ENCODE results near the gene SLC6A3. TPM values are rescaled to one million over a fixed set of nuclear protein-coding genes. Genes with fewer than 3 reads are reported as not detected.

Gene SLC6A3
- total and polyA plus RNA-seq, 9 of the 15 experiments (the other 6 are each of a cell fraction or from before 2014, with no cell fraction given), result not detected

DNA sequence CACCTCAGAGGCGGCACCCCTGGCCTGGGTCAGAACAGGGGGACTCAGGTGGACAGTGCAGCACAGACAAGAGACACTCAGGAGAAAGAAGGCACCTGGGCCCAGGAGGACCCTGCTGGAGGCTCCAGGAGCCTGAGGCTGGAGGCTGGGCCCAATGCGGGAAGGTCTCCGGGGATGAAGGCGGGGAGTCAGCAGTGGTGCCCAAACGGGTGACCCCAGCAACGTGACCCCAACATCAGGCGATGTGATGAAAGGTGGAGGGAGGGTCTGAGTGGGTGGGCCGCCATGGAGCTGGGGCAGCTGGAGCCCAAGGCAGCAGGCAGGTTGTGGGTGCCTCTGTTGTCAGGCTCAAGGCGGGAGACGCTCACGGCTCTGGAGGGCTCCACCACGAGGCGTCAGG lies 41.0 kb upstream of the SLC6A3 start:
- Histone ChIP-seq H3K9me1 (ENCODE audit: control insufficient read depth, insufficient read depth, low read length) (no peaks in the 10 kb centered on the region), H3K27me3 (ENCODE audit: control insufficient read depth in 2 of 2, insufficient read depth in 2 of 2, low read length in 2 of 2) (no peaks in the 10 kb centered on the region), H3K79me2 (ENCODE audit: control insufficient read depth, insufficient read depth, low read length) (no peaks in the 10 kb centered on the region), H3K4me3 (no peak overlapping the region), H2AFZ (ENCODE audit: low read depth, low read length) (no peak overlapping the region), H3K36me3 (ENCODE audit: control insufficient read depth, insufficient read depth, low read length) (peaks cover 11% of the 10 kb centered on the region; the same call in 1 of the 3 replicates), H3K4me2 (ENCODE audit: insufficient read depth, low read length) (no peak overlapping the region), H3K27ac (ENCODE audit: extremely low read depth, low read depth, low read length) (no peak overlapping the region), H3K4me1 (replicated peaks in 1 of 2; ENCODE audit: control insufficient read depth in 2 of 2, insufficient read depth in 2 of 2, low read length in 2 of 2) (peaks cover 0 to 7% of the 10 kb centered on the region in 2 experiments; a peak in 1 of 5 replicates), H3K9ac (ENCODE audit: insufficient read depth in 1 of 2, low read depth in 2 of 2, low read length in 2 of 2) (peak overlapping the region in 1 of 2 experiments; percentile 46; a peak in 1 of 4 replicates), H4K20me1 (replicated peaks; ENCODE audit: control insufficient read depth, insufficient read depth, low read length) (peaks cover 12% of the 10 kb centered on the region; the same call in 1 of the 2 replicates), H3K9me3 (replicated peaks; ENCODE audit: control insufficient read depth, insufficient read depth, low read depth, low read length) (no peaks in the 10 kb centered on the region)
- no TSS peak for BruUV-seq (replicated peaks)
- in situ Hi-C loops (cut with MboI), result loop anchor here (5.0 kb wide), 1 partner anchor 156 kb away; no protein-coding TSS in a partner anchor
- 78% methylated on average over 12 of the region's 13 CpGs for WGBS (ENCODE audit: insufficient coverage, low coverage, missing lambda C conversion rate)
- TF ChIP-seq GABPA (tag; conservative IDR thresholded peaks at IDR 0.05; ENCODE audit: low read depth) (no peak), RBFOX2 (IDR thresholded peaks at IDR 0.05; ENCODE audit: low read depth, low read length) (no peak)
- TF ChIP-seq, protein P1, sequence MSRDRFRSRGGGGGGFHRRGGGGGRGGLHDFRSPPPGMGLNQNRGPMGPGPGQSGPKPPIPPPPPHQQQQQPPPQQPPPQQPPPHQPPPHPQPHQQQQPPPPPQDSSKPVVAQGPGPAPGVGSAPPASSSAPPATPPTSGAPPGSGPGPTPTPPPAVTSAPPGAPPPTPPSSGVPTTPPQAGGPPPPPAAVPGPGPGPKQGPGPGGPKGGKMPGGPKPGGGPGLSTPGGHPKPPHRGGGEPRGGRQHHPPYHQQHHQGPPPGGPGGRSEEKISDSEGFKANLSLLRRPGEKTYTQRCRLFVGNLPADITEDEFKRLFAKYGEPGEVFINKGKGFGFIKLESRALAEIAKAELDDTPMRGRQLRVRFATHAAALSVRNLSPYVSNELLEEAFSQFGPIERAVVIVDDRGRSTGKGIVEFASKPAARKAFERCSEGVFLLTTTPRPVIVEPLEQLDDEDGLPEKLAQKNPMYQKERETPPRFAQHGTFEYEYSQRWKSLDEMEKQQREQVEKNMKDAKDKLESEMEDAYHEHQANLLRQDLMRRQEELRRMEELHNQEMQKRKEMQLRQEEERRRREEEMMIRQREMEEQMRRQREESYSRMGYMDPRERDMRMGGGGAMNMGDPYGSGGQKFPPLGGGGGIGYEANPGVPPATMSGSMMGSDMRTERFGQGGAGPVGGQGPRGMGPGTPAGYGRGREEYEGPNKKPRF (IDR thresholded peaks at IDR 0.05; ENCODE audit: low read depth, low read length), result no peak
- DNase-seq (ENCODE audit: extremely low read depth in 1 of 4, low spot score in 3 of 4), result no peak
- POLR2A ChIA-PET, result no interaction called here
- no peak for FAIRE-seq
- ATAC-seq, result no peak
- CTCF ChIA-PET (ENCODE audit: low intra/inter-chr PET ratio), result no interaction called here
- intact Hi-C loops (cut with micrococcal nuclease), result no loop called here
